Measurements from ENCODE around the gene SLC1A7. TPM values are rescaled to one million over a fixed set of nuclear protein-coding genes. Genes with fewer than 3 reads are reported as not detected.

Gene SLC1A7
- polyA plus RNA-seq, 3 donors, result 0.08 to 0.12 (median 0.08) TPM

DNA sequence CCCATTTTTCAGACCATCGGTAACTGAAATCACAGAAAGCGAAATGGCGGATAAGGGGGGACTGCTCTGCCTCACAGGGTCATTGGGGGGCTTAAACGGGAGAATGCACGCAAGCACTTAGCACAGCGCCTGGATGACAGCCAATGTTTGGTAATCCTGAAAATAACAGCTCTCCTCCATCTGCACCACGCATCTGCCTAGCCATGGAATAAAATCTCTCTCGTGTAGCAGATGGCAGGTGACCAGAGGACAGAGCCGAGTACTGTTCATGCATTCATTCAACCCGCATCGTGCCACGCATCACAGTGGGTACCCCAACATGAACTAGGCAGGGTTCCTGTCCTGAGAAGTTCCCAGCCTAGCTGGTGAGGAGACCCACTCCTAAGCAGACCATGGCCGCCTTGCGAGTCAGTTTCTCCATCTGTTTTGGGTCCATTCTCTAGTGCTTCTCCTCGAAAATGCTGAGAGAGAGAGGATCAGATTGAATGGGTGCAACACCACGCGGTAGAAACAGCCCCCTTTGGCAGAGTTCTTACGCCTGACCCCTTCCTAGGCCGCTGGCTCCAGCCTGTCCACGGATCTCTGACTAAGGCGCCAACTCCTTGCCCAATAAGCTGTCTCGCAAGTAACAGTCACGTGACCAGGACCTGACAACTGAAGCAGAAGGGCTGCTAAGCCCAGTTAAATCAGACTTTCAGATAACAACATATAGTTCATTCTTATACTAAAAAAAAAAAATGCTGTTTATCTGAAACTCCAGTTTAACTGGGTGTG is 7.3 kb downstream of the SLC1A7 start:
- DNase-seq (ENCODE audit: low read depth in 3 of 3, low spot score in 2 of 3), result no peak

- DNase-seq (ENCODE audit: low read depth in 3 of 3, low spot score in 2 of 3), result no peak
Measured at GRCh38 chr1:53134042-53134485, 8.4 kb downstream of the SLC1A7 start.

DNA sequence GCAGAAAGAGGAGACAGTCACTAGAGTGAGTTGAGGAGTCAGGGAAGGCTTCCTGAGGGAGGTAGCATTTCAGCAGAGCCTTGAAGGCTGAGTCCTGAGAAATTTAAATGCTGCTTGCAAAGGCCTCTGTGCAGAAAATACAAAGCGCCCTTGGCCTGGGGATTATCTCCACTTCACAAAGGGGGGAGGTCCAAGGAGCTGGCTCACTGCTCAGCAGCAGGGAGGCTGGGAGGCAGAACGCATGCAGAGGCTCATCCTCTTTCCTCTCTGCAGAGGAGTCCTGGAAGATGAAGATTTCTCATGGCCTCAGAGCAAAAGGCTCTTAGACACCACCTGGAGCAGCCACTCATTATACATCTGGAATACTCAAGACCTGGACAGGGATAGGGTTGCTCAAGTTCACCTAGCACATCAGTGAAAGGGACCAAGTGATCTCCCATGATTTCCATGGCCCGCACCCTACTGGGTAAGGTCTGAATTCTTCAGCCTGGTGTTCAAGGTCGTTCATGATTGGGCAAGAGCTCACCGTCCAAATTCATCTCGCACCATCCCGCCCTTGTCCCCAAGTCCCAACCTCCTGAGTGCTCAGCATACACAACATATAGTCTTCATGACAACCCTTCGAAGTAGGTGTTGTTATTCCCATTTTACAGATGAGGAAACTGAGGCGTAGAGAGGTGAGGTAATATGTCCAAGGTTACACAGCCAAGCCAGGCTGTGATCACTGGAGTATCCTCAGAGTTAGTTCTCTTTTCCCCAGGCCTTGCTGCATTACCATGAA is 9.0 kb downstream of the SLC1A7 start:
- DNase-seq (ENCODE audit: low read depth in 3 of 3, low spot score in 2 of 3), result no peak

- no peak for DNase-seq (ENCODE audit: low read depth in 3 of 3, low spot score in 2 of 3)
Measured at GRCh38 chr1:53132176-53132575, 10.3 kb downstream of the SLC1A7 start.

DNA sequence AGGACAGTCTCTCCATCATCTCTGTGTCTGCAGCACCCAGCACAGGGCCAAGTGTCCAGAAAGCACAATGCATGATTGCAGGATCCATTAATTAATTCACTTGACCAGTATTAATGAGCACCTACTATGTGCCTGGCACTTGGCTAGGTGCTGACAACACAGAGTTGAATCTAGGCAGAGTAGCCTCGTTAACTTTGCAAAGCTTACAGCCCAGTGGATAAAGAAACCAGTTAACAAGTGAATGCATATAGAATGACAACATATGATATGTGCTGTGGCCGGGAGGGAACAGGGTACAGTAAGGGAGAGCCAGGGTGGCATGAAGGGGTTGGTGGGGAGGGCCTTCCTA is 10.9 kb downstream of the SLC1A7 start:
- no peak for DNase-seq (ENCODE audit: low read depth in 3 of 3, low spot score in 2 of 3)

DNA sequence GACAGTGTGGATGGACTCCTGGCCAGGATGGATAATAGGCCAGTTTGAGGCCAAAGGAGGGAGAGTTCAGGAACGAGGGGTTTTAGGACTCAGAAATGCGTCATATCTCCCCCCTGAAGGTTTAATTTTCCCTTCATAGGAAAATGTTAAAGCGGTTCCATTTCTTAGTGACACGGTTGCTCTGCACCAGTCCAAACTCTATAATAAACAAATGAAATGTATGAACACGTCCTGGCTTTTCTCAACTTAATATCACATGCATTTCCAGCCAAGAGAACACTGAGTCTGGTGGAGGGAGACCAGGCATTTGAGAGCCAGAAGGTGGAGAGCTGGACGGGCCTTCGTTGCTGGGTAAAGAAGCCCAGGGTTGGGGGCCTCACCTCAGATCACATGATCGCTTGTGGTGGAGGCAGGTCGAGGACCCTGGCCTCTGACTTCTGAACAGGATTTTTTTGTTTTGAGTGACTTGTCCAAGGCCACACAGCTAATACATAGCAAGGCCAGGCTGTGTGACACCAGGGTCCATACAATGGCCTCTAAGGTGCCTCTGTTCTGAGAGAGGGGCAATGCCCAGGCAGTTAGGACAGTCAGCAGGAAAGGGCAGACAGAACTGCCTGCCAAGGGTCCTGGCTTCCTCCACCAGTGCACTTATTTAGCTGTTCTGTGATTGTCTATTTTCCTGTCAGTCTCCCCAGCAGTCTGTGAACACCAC is 11.4 kb downstream of the SLC1A7 start:
- DNase-seq (ENCODE audit: low read depth in 3 of 3, low spot score in 2 of 3), result no peak

GRCh38 chr1:53130598-53130877 is 11.9 kb downstream of the SLC1A7 start:
- no peak for DNase-seq (ENCODE audit: low read depth in 3 of 3, low spot score in 2 of 3)

GRCh38 chr1:53129891-53130597 is 12.4 kb downstream of the SLC1A7 start:
- DNase-seq (ENCODE audit: low read depth in 3 of 3, low spot score in 2 of 3), result no peak

GRCh38 chr1:53128401-53128800 is 14.0 kb downstream of the SLC1A7 start:
- no peak for DNase-seq (ENCODE audit: low read depth in 3 of 3, low spot score in 2 of 3)

DNA sequence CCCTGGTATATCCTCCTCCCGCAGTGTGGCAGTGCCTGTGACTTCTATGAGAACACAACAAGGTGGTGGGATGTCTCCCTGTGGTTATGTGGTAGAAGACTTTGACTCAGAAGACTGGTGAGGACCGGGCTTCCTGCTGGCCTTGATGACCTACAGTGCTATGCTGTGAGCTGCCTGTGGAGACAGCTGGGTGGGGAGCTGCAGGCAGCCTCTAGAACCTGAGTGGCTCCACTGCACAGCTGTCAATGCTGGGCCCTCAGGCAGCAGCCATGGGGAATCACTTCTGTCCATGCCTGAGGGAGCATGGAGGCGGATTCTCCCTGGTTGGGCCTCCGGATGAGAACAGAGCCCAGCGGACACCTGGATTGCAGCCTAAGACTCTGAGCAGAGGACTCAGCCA is 14.9 kb downstream of the SLC1A7 start:
- DNase-seq (ENCODE audit: low read depth in 3 of 3, low spot score in 2 of 3), result no peak

- no peak for DNase-seq (ENCODE audit: low read depth in 3 of 3, low spot score in 2 of 3)
Measured at GRCh38 chr1:53126495-53126894, 15.9 kb downstream of the SLC1A7 start.

- DNase-seq (ENCODE audit: low read depth in 3 of 3, low spot score in 2 of 3), result no peak
Measured at GRCh38 chr1:53125623-53126360, 16.6 kb downstream of the SLC1A7 start.

GRCh38 chr1:53125122-53125521 is 17.3 kb downstream of the SLC1A7 start:
- no peak for DNase-seq (ENCODE audit: low read depth in 3 of 3, low spot score in 2 of 3)

DNA sequence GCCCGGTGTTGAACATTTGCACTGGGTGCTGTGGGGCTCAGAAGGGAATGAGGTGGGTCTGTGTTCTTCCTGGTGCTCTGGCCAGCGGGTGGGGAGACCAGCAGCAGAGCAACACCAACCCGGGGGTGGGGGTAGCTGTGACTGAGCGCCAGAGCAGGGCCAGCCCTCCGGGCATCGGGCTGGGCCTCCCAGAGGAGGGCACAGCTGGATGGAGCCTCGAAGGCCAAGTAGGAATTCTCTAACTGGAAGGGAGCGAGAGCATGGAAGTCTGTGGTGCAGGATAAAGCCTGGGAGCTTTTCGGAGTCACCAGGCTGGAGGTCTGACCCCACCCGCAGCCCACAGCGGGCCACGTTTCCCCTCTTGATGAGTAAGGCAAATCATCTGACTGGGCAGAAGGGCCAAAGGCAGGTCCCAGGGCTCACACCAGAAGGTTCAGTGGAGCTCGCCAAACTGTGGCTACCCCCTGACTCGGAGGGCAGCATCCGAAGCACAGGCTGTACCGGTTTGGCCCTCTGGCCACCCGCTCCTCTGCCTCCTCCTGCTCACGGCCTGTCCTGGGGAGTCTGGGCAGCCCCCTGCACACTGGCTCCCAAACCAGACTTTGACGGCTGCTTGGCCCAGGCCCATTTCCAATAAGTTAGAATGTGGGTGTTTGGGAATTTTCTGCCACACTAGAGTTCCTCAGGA is 18.8 kb downstream of the SLC1A7 start:
- DNase-seq (ENCODE audit: low read depth in 3 of 3, low spot score in 2 of 3), result no peak

- DNase-seq (ENCODE audit: low read depth in 3 of 3, low spot score in 2 of 3), result no peak
Measured at GRCh38 chr1:53122961-53123413, 19.5 kb downstream of the SLC1A7 start.

DNA sequence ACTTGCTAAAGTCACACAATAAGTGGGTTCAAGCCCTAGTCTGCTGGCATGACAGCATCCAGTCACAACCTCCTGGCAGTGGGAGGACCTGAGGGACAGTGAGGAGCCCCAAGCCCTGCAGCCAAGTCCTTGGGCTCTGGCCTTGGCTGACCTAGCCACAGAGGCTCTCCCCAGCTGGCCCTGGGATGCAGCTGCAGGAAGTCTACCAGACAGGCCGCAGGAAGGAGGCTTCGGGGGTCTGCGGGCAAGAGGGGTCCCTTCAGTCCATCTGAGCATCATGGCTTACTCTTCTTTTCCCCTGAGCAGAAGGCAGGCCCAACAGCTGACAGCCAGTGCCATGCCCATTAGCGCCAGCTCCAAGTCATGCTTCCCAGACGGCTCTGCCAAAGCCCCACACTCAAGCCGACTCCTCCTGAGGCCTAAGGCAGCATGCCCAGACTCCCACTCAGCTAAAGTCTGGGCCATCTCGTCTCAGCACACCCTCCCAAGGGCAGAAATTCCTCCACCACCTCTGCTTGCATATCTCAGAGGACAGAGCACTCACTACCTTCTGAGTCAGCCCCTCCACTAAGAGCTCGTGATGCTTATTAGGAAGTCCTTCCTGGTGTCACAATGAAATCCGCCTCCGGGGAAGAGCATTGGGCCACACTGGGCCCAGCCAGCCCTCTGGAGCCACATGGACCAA is 20.1 kb downstream of the SLC1A7 start:
- DNase-seq (ENCODE audit: low read depth in 3 of 3, low spot score in 2 of 3), result no peak

- no peak for DNase-seq (ENCODE audit: low read depth in 3 of 3, low spot score in 2 of 3)
Measured at GRCh38 chr1:53121319-53122172, 20.9 kb downstream of the SLC1A7 start.

GRCh38 chr1:53120659-53121058 is 21.8 kb downstream of the SLC1A7 start:
- no peak for DNase-seq (ENCODE audit: low read depth in 3 of 3, low spot score in 2 of 3)

Measured in right renal cortex interstitium (tissue), 3 donors.